ENCODE data around the gene SYMPK.

- no peak for TF ChIP-seq EZH2phosphoT487 (IDR thresholded peaks at IDR 0.05; ENCODE audit: low read depth)
- TF ChIP-seq CTCF (IDR thresholded peaks at IDR 0.05; ENCODE audit: low read depth, low read length), result no peak
Measured at GRCh38 chr19:45821570-45821969, 41.4 kb downstream of the SYMPK start.
